ENCODE data around the gene SPACDR.

SPACDR gene

GRCh38 chr7:100407285-100408180 lies 56.5 kb downstream of the SPACDR start:
- peak; percentile 12 for DNase-seq

- DNase-seq, result no peak
Observed at GRCh38 chr7:100406767-100407166, 57.3 kb downstream of the SPACDR start.

Data from stimulated activated CD4-positive, alpha-beta T cell treated with anti-CD3 and anti-CD28 coated beads, Interleukin-4, amount 100 ng/mL, for 1 hour (primary cell).